ENCODE data around the gene TSPAN2. TPM values are rescaled to one million over a fixed set of nuclear protein-coding genes. Genes with fewer than 3 reads are reported as not detected.
A peak's percentile ranks its signal among the peaks of the same experiment; 100 is the strongest.

Gene TSPAN2
- polyA plus RNA-seq, 4 donors: 1.4 to 5.5 (median 5.0) TPM; not detected in 1

GRCh38 chr1:115077984-115078330 is 11.3 kb downstream of the TSPAN2 start:
- Histone ChIP-seq H3K4me3 (ENCODE audit: low read depth in 1 of 3, low read length in 3 of 3) (no peak overlapping the region), H3K27me3 (ENCODE audit: control insufficient read depth in 3 of 3, insufficient read depth in 3 of 3, low read length in 3 of 3) (peaks cover 0 to 3% (median 0%) of the 10 kb centered on the region in 3 donors), H3K27ac (ENCODE audit: low read depth in 1 of 3, low read length in 2 of 3) (no peak overlapping the region), H3K36me3 (ENCODE audit: control insufficient read depth in 3 of 3, insufficient read depth in 2 of 3, low read depth in 1 of 3, low read length in 3 of 3) (no peaks in the 10 kb centered on the region), H3K9me3 (ENCODE audit: control insufficient read depth in 2 of 2, insufficient read depth in 1 of 2, low read depth in 1 of 2, low read length in 1 of 2) (no peaks in the 10 kb centered on the region), H3K4me1 (ENCODE audit: control insufficient read depth in 3 of 3, insufficient read depth in 2 of 3, low read depth in 1 of 3, low read length in 2 of 3) (peaks cover 0 to 6% (median 0%) of the 10 kb centered on the region in 3 donors)
- 94 to 100% (median 94%) methylated on average over 1 of the region's 1 CpG for WGBS, 3 donors
- no peak for DNase-seq
- FAIRE-seq: no peak

GRCh38 chr1:115077286-115077983 is 11.9 kb downstream of the TSPAN2 start:
- no peaks in the 10 kb centered on the region for H3K36me3 ChIP-seq (ENCODE audit: control insufficient read depth in 3 of 3, insufficient read depth in 2 of 3, low read depth in 1 of 3, low read length in 3 of 3)
- peaks cover 0 to 3% (median 0%) of the 10 kb centered on the region in 3 donors for H3K27me3 ChIP-seq (ENCODE audit: control insufficient read depth in 3 of 3, insufficient read depth in 3 of 3, low read length in 3 of 3)
- no peaks in the 10 kb centered on the region for H3K9me3 ChIP-seq (ENCODE audit: control insufficient read depth in 2 of 2, insufficient read depth in 1 of 2, low read depth in 1 of 2, low read length in 1 of 2)
- DNase-seq (no peak), FAIRE-seq (no peak)
- WGBS, 3 donors: 86 to 95% (median 92%) methylated on average over 5 of the region's 5 CpGs
- no peak overlapping the region for H3K27ac ChIP-seq (ENCODE audit: low read depth in 1 of 3, low read length in 2 of 3)
- H3K4me3 ChIP-seq (ENCODE audit: low read depth in 1 of 3, low read length in 3 of 3): no peak overlapping the region
- H3K4me1 ChIP-seq (ENCODE audit: control insufficient read depth in 3 of 3, insufficient read depth in 2 of 3, low read depth in 1 of 3, low read length in 2 of 3): peaks cover 0 to 6% (median 0%) of the 10 kb centered on the region in 3 donors

- H3K9me3 ChIP-seq (ENCODE audit: control insufficient read depth in 2 of 2, insufficient read depth in 1 of 2, low read depth in 1 of 2, low read length in 1 of 2): no peaks in the 10 kb centered on the region
- H3K4me3 ChIP-seq (ENCODE audit: low read depth in 1 of 3, low read length in 3 of 3): no peak overlapping the region
- peaks cover 0 to 3% (median 0%) of the 10 kb centered on the region in 3 donors for H3K27me3 ChIP-seq (ENCODE audit: control insufficient read depth in 3 of 3, insufficient read depth in 3 of 3, low read length in 3 of 3)
- no peaks in the 10 kb centered on the region for H3K36me3 ChIP-seq (ENCODE audit: control insufficient read depth in 3 of 3, insufficient read depth in 2 of 3, low read depth in 1 of 3, low read length in 3 of 3)
- WGBS, 3 donors: 72 to 79% (median 73%) methylated on average over 4 of the region's 4 CpGs
- H3K27ac ChIP-seq (ENCODE audit: low read depth in 1 of 3, low read length in 2 of 3): no peak overlapping the region
- H3K4me1 ChIP-seq (ENCODE audit: control insufficient read depth in 3 of 3, insufficient read depth in 2 of 3, low read depth in 1 of 3, low read length in 2 of 3): peaks cover 0 to 6% (median 0%) of the 10 kb centered on the region in 3 donors
- DNase-seq (peak in 1 of 2 donors; percentile 18), FAIRE-seq (no peak)
Observed at GRCh38 chr1:115076384-115076915, 12.9 kb downstream of the TSPAN2 start.

- Histone ChIP-seq H3K9me3 (ENCODE audit: control insufficient read depth in 2 of 2, insufficient read depth in 1 of 2, low read depth in 1 of 2, low read length in 1 of 2) (no peaks in the 10 kb centered on the region), H3K4me3 (ENCODE audit: low read depth in 1 of 3, low read length in 3 of 3) (no peak overlapping the region), H3K27me3 (ENCODE audit: control insufficient read depth in 3 of 3, insufficient read depth in 3 of 3, low read length in 3 of 3) (peaks cover 0 to 3% (median 0%) of the 10 kb centered on the region in 3 donors), H3K27ac (ENCODE audit: low read depth in 1 of 3, low read length in 2 of 3) (no peak overlapping the region), H3K4me1 (ENCODE audit: control insufficient read depth in 3 of 3, insufficient read depth in 2 of 3, low read depth in 1 of 3, low read length in 2 of 3) (peaks cover 0 to 10% (median 0%) of the 10 kb centered on the region in 3 donors), H3K36me3 (ENCODE audit: control insufficient read depth in 3 of 3, insufficient read depth in 2 of 3, low read depth in 1 of 3, low read length in 3 of 3) (no peaks in the 10 kb centered on the region)
- FAIRE-seq (no peak), DNase-seq (no peak)
- WGBS, 3 donors: 71 to 86% (median 85%) methylated on average over 11 of the region's 11 CpGs
Observed at GRCh38 chr1:115074839-115075534, 14.3 kb downstream of the TSPAN2 start.

GRCh38 chr1:115073298-115074087 is 15.8 kb downstream of the TSPAN2 start:
- FAIRE-seq (no peak), DNase-seq (no peak)
- no peak overlapping the region for H3K27ac ChIP-seq (ENCODE audit: low read depth in 1 of 3, low read length in 2 of 3)
- no peak overlapping the region for H3K4me3 ChIP-seq (ENCODE audit: low read depth in 1 of 3, low read length in 3 of 3)
- 73 to 78% (median 74%) methylated on average over 10 of the region's 10 CpGs for WGBS, 3 donors
- H3K36me3 ChIP-seq (ENCODE audit: control insufficient read depth in 3 of 3, insufficient read depth in 2 of 3, low read depth in 1 of 3, low read length in 3 of 3): peaks cover 0 to 3% (median 0%) of the 10 kb centered on the region in 3 donors
- peaks cover 0 to 3% (median 0%) of the 10 kb centered on the region in 3 donors for H3K27me3 ChIP-seq (ENCODE audit: control insufficient read depth in 3 of 3, insufficient read depth in 3 of 3, low read length in 3 of 3)
- H3K4me1 ChIP-seq (ENCODE audit: control insufficient read depth in 3 of 3, insufficient read depth in 2 of 3, low read depth in 1 of 3, low read length in 2 of 3): peaks cover 0 to 24% (median 0%) of the 10 kb centered on the region in 3 donors
- no peaks in the 10 kb centered on the region for H3K9me3 ChIP-seq (ENCODE audit: control insufficient read depth in 2 of 2, insufficient read depth in 1 of 2, low read depth in 1 of 2, low read length in 1 of 2)

- H3K36me3 ChIP-seq (ENCODE audit: control insufficient read depth in 3 of 3, insufficient read depth in 2 of 3, low read depth in 1 of 3, low read length in 3 of 3): peaks cover 0 to 3% (median 0%) of the 10 kb centered on the region in 3 donors
- WGBS, 3 donors: 81 to 87% (median 82%) methylated on average over 6 of the region's 6 CpGs
- H3K27me3 ChIP-seq (ENCODE audit: control insufficient read depth in 3 of 3, insufficient read depth in 3 of 3, low read length in 3 of 3): peaks cover 0 to 3% (median 0%) of the 10 kb centered on the region in 3 donors
- peaks cover 0 to 27% (median 0%) of the 10 kb centered on the region in 3 donors for H3K4me1 ChIP-seq (ENCODE audit: control insufficient read depth in 3 of 3, insufficient read depth in 2 of 3, low read depth in 1 of 3, low read length in 2 of 3)
- H3K4me3 ChIP-seq (ENCODE audit: low read depth in 1 of 3, low read length in 3 of 3): no peak overlapping the region
- no peaks in the 10 kb centered on the region for H3K9me3 ChIP-seq (ENCODE audit: control insufficient read depth in 2 of 2, insufficient read depth in 1 of 2, low read depth in 1 of 2, low read length in 1 of 2)
- no peak overlapping the region for H3K27ac ChIP-seq (ENCODE audit: low read depth in 1 of 3, low read length in 2 of 3)
- FAIRE-seq: no peak
- no peak for DNase-seq
Observed at GRCh38 chr1:115071012-115071664, 18.2 kb downstream of the TSPAN2 start.

GRCh38 chr1:115069659-115070308 is 19.5 kb downstream of the TSPAN2 start:
- peak in 1 of 2 donors; percentile 33 for DNase-seq
- no peak overlapping the region for H3K4me3 ChIP-seq (ENCODE audit: low read depth in 1 of 3, low read length in 3 of 3)
- no peak for FAIRE-seq
- no peaks in the 10 kb centered on the region for H3K9me3 ChIP-seq (ENCODE audit: control insufficient read depth in 2 of 2, insufficient read depth in 1 of 2, low read depth in 1 of 2, low read length in 1 of 2)
- H3K27ac ChIP-seq (ENCODE audit: low read depth in 1 of 3, low read length in 2 of 3): peak overlapping the region in 1 of 3 donors; percentile 46
- 55 to 67% (median 63%) methylated on average over 7 of the region's 7 CpGs for WGBS, 3 donors
- H3K36me3 ChIP-seq (ENCODE audit: control insufficient read depth in 3 of 3, insufficient read depth in 2 of 3, low read depth in 1 of 3, low read length in 3 of 3): peaks cover 0 to 3% (median 0%) of the 10 kb centered on the region in 3 donors
- H3K4me1 ChIP-seq (ENCODE audit: control insufficient read depth in 3 of 3, insufficient read depth in 2 of 3, low read depth in 1 of 3, low read length in 2 of 3): peaks cover 0 to 23% (median 0%) of the 10 kb centered on the region in 3 donors
- no peaks in the 10 kb centered on the region for H3K27me3 ChIP-seq (ENCODE audit: control insufficient read depth in 3 of 3, insufficient read depth in 3 of 3, low read length in 3 of 3)
